Stimulated activated CD4-positive, alpha-beta T cell treated with anti-CD3 and anti-CD28 coated beads, Interleukin-15, amount 100 ng/mL, for 48 hours (primary cell): Measurements from ENCODE around the gene OSTC.

Experiments
- DNase-seq, 2 donors: peaks; one replicate each; pipeline ENCODE4 v3.0.0-alpha.2; 2020; ENCODE audit warnings: low read depth in 2 of 2

The OSTC gene

GRCh38 chr4:108650212-108651013 is at the start of gene OSTC:
OSTC (plus strand) TSS chr4:108650599; CDS start chr4:108650656, 57 bp downstream.
- DNase-seq: peak; percentile 82 to 84

GRCh38 chr4:108601106-108601505 is 49.3 kb upstream of the OSTC start:
- DNase-seq: no peak

GRCh38 chr4:108601532-108601931 is 48.9 kb upstream of the OSTC start:
- no peak for DNase-seq

DNA sequence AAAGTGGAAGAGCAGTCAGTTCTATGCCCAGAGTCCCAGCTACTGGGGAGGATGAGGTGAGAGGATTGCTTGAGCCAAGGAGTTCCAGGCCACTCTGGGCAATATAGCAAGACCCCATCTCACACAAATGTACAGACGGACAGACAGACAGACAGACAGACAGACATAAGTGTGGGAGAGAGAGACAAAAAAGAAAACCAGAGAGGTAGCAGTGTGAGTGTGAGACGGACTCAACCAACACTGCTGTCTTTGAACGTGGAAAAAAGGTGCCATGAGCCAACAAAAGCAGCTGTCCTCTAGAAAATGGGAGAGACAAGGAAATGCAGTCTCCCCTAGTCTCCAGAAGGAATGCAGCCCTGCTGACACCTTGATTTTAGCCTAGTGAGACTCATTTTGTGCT is 48.2 kb upstream of the OSTC start:
- DNase-seq: no peak

GRCh38 chr4:108607079-108607815 is 43.2 kb upstream of the OSTC start:
- no peak for DNase-seq

DNA sequence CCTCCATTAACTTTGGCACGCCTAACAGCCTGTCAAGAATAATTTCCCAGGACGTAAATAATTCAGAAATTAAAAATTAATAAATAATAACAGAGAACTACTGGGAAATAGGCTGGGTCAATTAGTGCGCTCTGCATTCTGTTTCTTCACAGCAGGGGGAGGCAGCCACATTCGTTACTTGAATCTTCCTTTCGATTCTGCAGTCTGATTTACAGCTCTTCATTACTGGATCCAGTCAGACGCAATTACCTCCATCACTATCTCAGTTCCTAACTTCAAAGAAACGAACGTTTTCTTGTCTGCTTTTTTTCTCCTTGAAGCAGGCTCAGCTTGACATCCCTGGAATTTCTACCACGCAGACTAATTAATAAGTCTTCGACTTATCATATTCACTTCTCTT is 39.0 kb upstream of the OSTC start:
- no peak for DNase-seq

DNA sequence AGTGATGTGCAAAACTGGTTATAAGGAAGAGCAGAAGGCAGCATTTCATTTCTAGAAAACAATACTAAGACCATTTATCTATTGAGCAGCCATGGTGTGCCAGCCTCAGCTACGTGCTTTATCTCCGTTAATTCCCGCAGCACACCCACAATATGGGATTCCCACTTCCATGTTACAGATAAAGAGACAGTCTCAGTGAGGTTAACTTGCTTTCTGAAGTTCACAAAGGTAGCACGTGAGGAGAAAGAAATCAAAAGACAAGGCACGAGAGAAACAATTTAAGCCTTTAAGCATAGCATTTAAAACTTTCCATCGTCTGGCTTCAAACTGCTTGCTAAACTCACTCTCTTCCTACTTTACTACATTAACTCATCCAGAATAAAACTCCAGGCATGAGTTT is 38.0 kb upstream of the OSTC start:
- no peak for DNase-seq

DNA sequence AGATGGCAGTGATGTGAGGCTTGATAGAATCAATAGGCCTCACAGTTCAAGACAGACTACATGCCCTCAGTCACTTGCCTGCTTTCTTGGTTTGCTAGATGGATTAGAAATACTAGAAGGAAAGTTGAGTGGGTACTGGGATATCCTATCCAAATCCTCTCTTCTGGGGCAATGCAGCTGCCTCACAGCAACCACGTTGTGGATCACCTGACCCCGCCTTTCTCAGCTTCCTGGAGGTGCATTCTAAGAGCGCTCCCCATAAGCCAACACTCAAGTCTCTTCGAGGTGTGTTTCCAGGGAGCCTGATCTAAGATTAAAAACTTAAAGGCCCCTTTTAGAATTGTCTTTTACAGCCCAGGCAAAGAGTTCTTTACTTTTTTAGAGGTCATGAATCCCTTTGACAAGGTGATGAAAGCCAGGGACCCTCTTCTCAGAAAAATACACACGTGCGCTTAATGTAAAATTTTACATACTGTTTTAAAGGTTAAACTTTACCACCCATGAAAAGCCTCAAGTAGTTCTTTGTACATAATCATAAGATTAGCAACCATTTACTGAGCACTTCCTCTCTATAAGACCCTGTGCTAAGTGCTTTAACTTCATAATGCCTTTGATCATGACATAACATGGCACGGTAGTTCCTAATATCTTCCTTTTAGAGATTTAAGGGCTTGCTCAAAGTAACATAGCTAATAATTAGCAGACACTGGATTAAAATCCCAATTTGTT is 30.9 kb upstream of the OSTC start:
- DNase-seq: peak; percentile 12 to 24

GRCh38 chr4:108620101-108620932 is 30.1 kb upstream of the OSTC start, which contains the start of gene RPL34:
RPL34 (plus strand) TSS chr4:108620576; CDS start chr4:108621960, 1,384 bp downstream.
- peak; percentile 94 to 97 for DNase-seq

DNA sequence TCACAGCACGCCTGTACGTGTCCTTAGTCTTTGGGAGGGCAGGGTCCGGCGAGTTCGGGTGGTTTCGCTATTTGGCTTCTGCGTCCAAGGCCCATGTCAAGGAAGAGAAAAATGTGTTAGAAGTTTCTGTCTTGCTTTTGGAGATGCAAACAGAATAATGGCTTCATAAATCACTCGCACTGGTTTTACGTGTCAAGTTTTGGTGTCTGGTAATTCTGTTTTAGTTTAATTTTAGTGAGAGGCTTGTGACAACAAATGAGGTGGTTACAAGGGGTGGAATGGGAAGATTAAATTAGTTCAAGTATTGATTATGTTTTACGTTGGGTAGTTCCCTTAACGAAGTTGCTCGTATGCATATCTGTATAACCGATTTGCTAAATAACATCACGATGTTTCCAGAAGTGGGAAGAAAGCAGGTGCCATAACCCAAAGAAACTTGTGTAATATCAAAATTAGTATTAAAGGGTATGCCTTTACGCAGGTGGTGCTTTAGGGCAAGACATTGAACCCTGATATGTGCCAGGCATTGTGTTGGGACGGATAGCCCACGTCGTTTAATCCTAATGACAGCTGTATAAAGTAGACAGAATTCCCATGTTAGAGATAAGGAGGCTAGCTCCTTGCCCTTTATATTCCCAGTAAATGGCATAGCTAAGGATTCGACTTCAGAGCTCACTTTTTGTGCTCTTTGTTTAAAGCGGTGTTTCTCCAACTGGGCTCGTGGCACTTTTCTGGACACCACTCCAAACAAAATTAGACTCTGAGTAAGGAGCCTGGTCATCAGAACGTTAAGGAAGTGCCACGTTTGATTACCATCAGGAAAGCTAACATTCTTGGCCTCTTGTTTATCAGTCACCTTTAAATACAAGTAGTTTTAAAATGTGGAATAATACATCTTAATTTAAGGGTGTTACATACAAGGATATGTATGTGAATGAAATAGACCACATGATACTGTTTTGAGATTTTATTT is 29.2 kb upstream of the OSTC start:
- DNase-seq: no peak

- no peak for DNase-seq
Measured at GRCh38 chr4:108622022-108622421, 28.4 kb upstream of the OSTC start.

DNA sequence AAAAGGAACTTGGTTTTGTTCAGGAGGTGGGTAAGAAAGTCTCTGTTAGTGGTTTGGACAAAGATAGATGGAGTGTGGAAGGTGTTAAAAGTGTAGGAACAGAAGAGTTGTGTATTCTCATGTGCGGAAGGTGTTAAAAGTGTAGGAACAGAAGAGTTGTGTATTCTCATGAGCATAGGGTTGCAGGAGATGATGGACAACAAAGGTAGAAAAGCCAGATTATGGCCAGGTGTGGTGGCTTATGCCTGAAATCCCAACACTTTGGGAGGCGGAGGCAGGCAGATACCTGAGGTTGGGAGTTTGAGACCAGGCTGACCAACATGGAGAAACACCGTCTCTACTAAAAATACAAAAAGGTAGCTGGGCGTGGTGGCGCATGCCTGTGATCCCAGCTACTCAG is 27.6 kb upstream of the OSTC start:
- DNase-seq: no peak

- no peak for DNase-seq
Measured at GRCh38 chr4:108624263-108625056, 25.9 kb upstream of the OSTC start.

- DNase-seq: no peak
Measured at GRCh38 chr4:108626056-108626455, 24.3 kb upstream of the OSTC start.

GRCh38 chr4:108628411-108628810 is 22.0 kb upstream of the OSTC start:
- no peak for DNase-seq

GRCh38 chr4:108635070-108635655 is 15.2 kb upstream of the OSTC start:
- no peak for DNase-seq

DNA sequence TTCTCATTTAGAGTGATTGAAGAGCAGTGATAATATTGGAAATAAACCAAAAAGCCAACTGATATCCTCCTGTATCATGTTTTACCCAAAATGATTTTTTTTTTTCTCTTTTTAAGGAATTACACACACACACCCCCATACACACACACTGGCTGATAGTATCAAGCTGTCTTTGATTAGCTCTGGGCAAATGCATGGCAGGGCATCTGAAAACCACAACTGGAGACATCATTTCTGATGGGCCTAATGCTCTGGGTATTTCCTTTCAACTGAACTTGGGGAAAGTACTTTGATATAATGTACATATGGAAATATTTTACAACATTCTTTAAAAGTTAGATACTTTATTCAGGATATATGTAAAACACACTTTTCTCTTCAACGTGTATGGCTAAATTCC is 14.2 kb upstream of the OSTC start:
- DNase-seq: no peak

DNA sequence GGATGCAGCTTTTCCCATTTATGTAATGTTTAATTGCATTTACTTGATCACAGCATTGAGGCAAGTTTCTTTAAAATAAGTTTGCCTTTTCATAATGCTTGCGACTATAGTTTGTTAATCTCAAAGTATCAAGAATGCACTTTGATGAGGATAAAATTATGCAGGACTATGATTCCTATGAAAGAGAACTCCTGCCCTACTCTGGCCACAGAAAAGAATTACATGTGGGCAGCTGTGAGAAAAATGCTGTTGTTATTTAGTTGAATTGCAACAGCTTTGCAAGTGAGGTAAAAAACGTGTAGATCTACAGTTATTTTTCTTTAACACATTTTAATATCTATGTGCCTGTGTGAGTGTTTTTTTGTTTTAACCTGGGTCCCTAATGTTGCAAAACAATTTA is 12.5 kb upstream of the OSTC start:
- no peak for DNase-seq

DNA sequence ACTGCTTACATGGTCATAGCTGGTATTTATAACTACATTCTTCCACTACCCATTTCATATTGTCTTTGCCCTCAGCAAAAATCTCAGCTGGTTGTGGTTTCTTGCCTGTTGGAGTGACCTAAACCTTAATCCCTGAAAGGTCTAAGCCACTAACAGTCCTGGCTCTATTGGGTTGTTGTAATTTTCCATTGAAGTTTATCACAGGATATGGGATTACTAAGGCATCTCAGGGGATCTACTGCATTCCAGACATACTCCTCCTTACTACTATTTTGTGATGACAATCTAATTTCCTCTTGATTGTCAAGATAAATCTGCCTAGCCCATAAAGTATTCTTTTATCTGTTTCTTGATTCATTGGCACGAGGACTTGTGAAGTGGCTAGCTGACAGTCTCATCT is 6.2 kb upstream of the OSTC start:
- no peak for DNase-seq
